K562 (cell line): Measurements from ENCODE around the gene RASAL1. TPM values are rescaled to one million over a fixed set of nuclear protein-coding genes. Genes with fewer than 3 reads are reported as not detected.

Experiments used
- ATAC-seq: fragments of 200-7000 bp; cut with Tn5 transposase; 3 replicates; pipeline ENCODE4 v1.9.1; 2020; ENCODE audit warnings: moderate library complexity
- BruUV-seq: library from RNA; stranded (reverse); fragments of 400-500 nt; replicated peaks from 2 replicates; lab custom pipeline; 2021; lab: Mats Ljungman, UMichigan
- CTCF ChIA-PET: fragments of 300-600 bp; formaldehyde crosslinking; extraction: SDS; loops from one replicate; lab custom pipeline; 2021; ENCODE audit warnings: low intra/inter-chr PET ratio; lab: Yijun Ruan, JAX
- POLR2A ChIA-PET: fragments of 300-600, 350-650 bp; sonication (Branson Sonifier 250); formaldehyde crosslinking; extraction: SDS; loops from one replicate; lab custom pipeline; 2021; ENCODE audit warnings: antibody characterized with exemption, inconsistent platforms; lab: Yijun Ruan, JAX
- DNase-seq, 4 experiments: peaks; one replicate each; pipeline versions ENCODE4 v3.0.0 to v3.0.0-alpha.2; 2011 to 2018; ENCODE audit warnings: low spot score in 3 of 4, mixed read lengths in 3 of 4; ENCODE audit errors: extremely low read depth in 1 of 4
- FAIRE-seq: peaks from 2 replicates; lab custom pipeline; 2011; peaks lifted over from hg19 to GRCh38; lab: Jason Lieb, UNC
- H2AFZ ChIP-seq: 2 replicates; pipeline ENCODE4 v1.6.0; 2011; ENCODE audit warnings: low read depth, low read length, control low read depth, inconsistent platforms
- H3K27ac ChIP-seq: fragments of 200-600 bp; 3 replicates; pipeline ENCODE4 v1.8.0; 2011; ENCODE audit warnings: low read depth, mild to moderate bottlenecking, control low read depth, inconsistent platforms, low read length, moderate library complexity, mixed read lengths; ENCODE audit errors: extremely low read depth
- H3K27me3 ChIP-seq, 2 experiments: fragments of 300-600 bp in 1 of 2; 2 replicates in 1 of 2; 3 replicates in 1 of 2; pipeline versions ENCODE4 v1.6.0 to v1.8.0; 2011; ENCODE audit warnings: inconsistent platforms in 2 of 2, low read length in 2 of 2, mild to moderate bottlenecking in 1 of 2, mixed read lengths in 1 of 2, moderate library complexity in 1 of 2; ENCODE audit not compliant: control insufficient read depth in 2 of 2, insufficient read depth in 2 of 2
- H3K36me3 ChIP-seq: fragments of 300-600 bp; 3 replicates; pipeline ENCODE4 v1.8.0; 2011; ENCODE audit warnings: mild to moderate bottlenecking, low read length, inconsistent platforms; ENCODE audit not compliant: control insufficient read depth, insufficient read depth
- H3K4me1 ChIP-seq, 2 experiments: fragments of 200-600 bp in 1 of 2; replicated peaks in 1 of 2; 2 replicates in 1 of 2; 3 replicates in 1 of 2; pipeline versions ENCODE4 v1.5.1 to v1.8.0; 2011; ENCODE audit warnings: inconsistent platforms in 2 of 2, low read length in 2 of 2, mild to moderate bottlenecking in 1 of 2, mixed read lengths in 1 of 2, moderate library complexity in 1 of 2; ENCODE audit not compliant: control insufficient read depth in 2 of 2, insufficient read depth in 2 of 2
- H3K4me2 ChIP-seq: 2 replicates; pipeline ENCODE4 v1.6.1; 2011; ENCODE audit warnings: low read length, control low read depth, inconsistent platforms, mixed read lengths; ENCODE audit not compliant: insufficient read depth
- H3K4me3 ChIP-seq: fragments of 200-600 bp; sonication (generic), shearing (Covaris generic); 2 replicates; pipeline ENCODE4 v1.5.1; 2016; ENCODE audit warnings: control low read depth, inconsistent platforms
- H3K79me2 ChIP-seq: fragments of 200-600 bp; 3 replicates; pipeline ENCODE4 v1.8.0; 2011; ENCODE audit warnings: low read length, inconsistent platforms; ENCODE audit not compliant: control insufficient read depth, insufficient read depth
- H3K9ac ChIP-seq, 2 experiments: 2 replicates each; pipeline versions ENCODE4 v1.6.0 to v1.6.1; 2011; ENCODE audit warnings: low read depth in 2 of 2, low read length in 2 of 2, control low read depth in 1 of 2, inconsistent platforms in 1 of 2, mild to moderate bottlenecking in 1 of 2, mixed read lengths in 1 of 2; ENCODE audit not compliant: insufficient read depth in 1 of 2
- H3K9me1 ChIP-seq: one replicate; pipeline ENCODE4 v1.6.0; 2011; ENCODE audit warnings: inconsistent platforms, mild to moderate bottlenecking, low read length, moderate library complexity; ENCODE audit not compliant: control insufficient read depth, insufficient read depth
- H3K9me3 ChIP-seq: replicated peaks from 2 replicates; pipeline ENCODE4 v1.5.1; 2011; ENCODE audit warnings: low read depth, low read length, inconsistent platforms; ENCODE audit not compliant: control insufficient read depth, insufficient read depth
- H4K20me1 ChIP-seq: replicated peaks from 2 replicates; pipeline ENCODE4 v1.6.1; 2011; ENCODE audit warnings: low read length, inconsistent platforms, mixed read lengths; ENCODE audit not compliant: control insufficient read depth, insufficient read depth
- POLR2G ChIP-seq: fragments of 200-400 bp; formaldehyde crosslinking; IDR thresholded peaks from 2 replicates; pipeline ENCODE4 v1.6.1; 2017; ENCODE audit warnings: low read depth, mild to moderate bottlenecking, antibody characterized with exemption, low read length, moderate library complexity
- RBFOX2 ChIP-seq: fragments of 200-400 bp; formaldehyde crosslinking; IDR thresholded peaks from 2 replicates; pipeline ENCODE4 v1.6.1; 2017; ENCODE audit warnings: low read depth, mild to moderate bottlenecking, low read length, moderate library complexity
- ZBTB33 ChIP-seq: sonication (generic); formaldehyde crosslinking; IDR thresholded peaks from 2 replicates; pipeline ENCODE4 v1.8.1; 2023; ENCODE audit warnings: mild to moderate bottlenecking, missing genetic modification reagents
- ZNF263 ChIP-seq: sonication (generic); formaldehyde crosslinking; IDR thresholded peaks from 2 replicates; pipeline ENCODE4 v1.8.0; 2022; ENCODE audit warnings: mild to moderate bottlenecking, missing genetic modification reagents, borderline replicate concordance
- ZNF57 ChIP-seq: fragments of 450-650 bp; formaldehyde crosslinking; IDR thresholded peaks from 2 replicates; pipeline ENCODE4 v1.4.0; 2020; ENCODE audit warnings: mild to moderate bottlenecking, moderate library complexity
- WGBS: fragments of 100-300 bp; shearing (Covaris generic); methylation state at CpG from one replicate; pipeline ENCODE4 v1.1.6; 2016; ENCODE audit warnings: low coverage, mixed read lengths; ENCODE audit not compliant: insufficient coverage; ENCODE audit errors: missing lambda C conversion rate; 5-methylcytosine and 5-hydroxymethylcytosine counted together
- in situ Hi-C: fragments of 300-500 bp; cut with MboI; formaldehyde crosslinking; loops from 4 replicates; pipeline ENCODE4 v1.15.0; 2018; ENCODE audit warnings: inconsistent platforms, mixed read lengths
- intact Hi-C: fragments of 100-400 bp; cut with micrococcal nuclease; formaldehyde crosslinking; loops from 2 replicates; pipeline ENCODE4 v1.14.2; 2022
- polyA plus RNA-seq, 8 experiments: library from polyadenylated mRNA; depleted of rRNA in 4 of 8; stranded (reverse) in 5 of 8; unstranded in 3 of 8; fragments of >200 nt; fragmentation: Nextera tagmentation in 2 of 8; fragmentation: Illumina TruSeq in 1 of 8; extraction: Ambion mirVana in 2 of 8; extraction: Trizol in 1 of 8; gene quantifications; 2 replicates each; pipeline versions ENCODE4 v1.2.1 to v1.2.3, GENCODE V29; 2011 to 2014; ENCODE audit warnings: inconsistent platforms in 1 of 8, missing spikeins in 1 of 8
- total RNA-seq, 7 experiments: library from RNA; depleted of rRNA in 6 of 7; stranded (reverse); fragments of >200 nt in 6 of 7; fragmentation: Illumina TruSeq in 2 of 7; extraction: Trizol in 2 of 7; gene quantifications; 2 replicates each; pipeline versions ENCODE4 v1.2.1 to v1.2.3, GENCODE V29; 2011 to 2021; ENCODE audit warnings: low replicate concordance in 1 of 7

RASAL1 gene
- total and polyA plus RNA-seq, 9 of the 15 experiments (the other 6 are each of a cell fraction or from before 2014, with no cell fraction given): 0.06 to 0.16 (median 0.14) TPM; not detected in 6

- H3K79me2 ChIP-seq: no peaks in the 10 kb centered on the region
- no peaks in the 10 kb centered on the region for H3K9me3 ChIP-seq
- ChIA-PET CTCF (no interaction called here), POLR2A (interaction anchor here (0.7 kb wide), 1 partner anchor 104 kb away, joined by 3 read pairs; no protein-coding TSS in a partner anchor)
- in situ Hi-C loops: no loop called here
- BruUV-seq: no TSS peak
- H3K9me1 ChIP-seq: peaks cover 4% of the 10 kb centered on the region
- H3K27me3 ChIP-seq: no peaks in the 10 kb centered on the region
- intact Hi-C loops: no loop called here
- no peak overlapping the region; a peak in 1 of 4 replicates for H3K9ac ChIP-seq
- no peak overlapping the region for H3K4me2 ChIP-seq
- no peak overlapping the region for H3K27ac ChIP-seq
- no peak overlapping the region for H3K4me3 ChIP-seq
- peaks cover 93% of the 10 kb centered on the region for H3K36me3 ChIP-seq
- H4K20me1 ChIP-seq: peaks cover 27% of the 10 kb centered on the region
- TF ChIP-seq ZBTB33 (CRISPR knock-in tag) (peak; percentile 62; the same call in 1 of the 2 replicates), ZNF57 (CRISPR knock-in tag) (no peak)
- H2AFZ ChIP-seq: no peak overlapping the region
- FAIRE-seq (no peak), DNase-seq (no peak), ATAC-seq (no peak)
- peaks cover 9 to 41% of the 10 kb centered on the region in 2 experiments for H3K4me1 ChIP-seq
- WGBS: 96% methylated on average over 10 of the region's 13 CpGs
Observed at GRCh38 chr12:113164014-113164413, 28.5 kb upstream of the RASAL1 start.

DNA sequence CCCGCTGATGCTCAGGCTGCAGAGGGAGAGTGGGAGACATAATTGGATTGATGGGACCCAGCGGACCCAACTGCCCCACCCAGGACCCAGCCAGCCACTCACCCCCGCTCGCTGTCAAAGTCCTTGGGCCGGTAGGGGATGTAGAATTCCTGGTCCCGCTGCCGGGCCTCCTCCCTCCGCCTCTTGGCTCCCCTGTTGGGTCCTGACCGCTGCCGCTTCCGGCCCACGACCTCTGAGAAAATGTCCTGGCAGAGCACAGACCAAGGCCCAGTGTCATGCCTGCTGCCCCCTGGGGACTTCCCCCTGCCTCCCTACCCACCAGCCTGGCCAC is 27.4 kb upstream of the RASAL1 start:
- ATAC-seq (no peak), FAIRE-seq (no peak), DNase-seq (no peak)
- peak; percentile 42; the same call in 1 of the 2 replicates for TF ChIP-seq POLR2G
- peak; percentile 35; the same call in 1 of the 2 replicates for TF ChIP-seq RBFOX2
- no peak for TF ChIP-seq ZNF263 (CRISPR knock-in tag)
- intact Hi-C loops (no loop called here), in situ Hi-C loops (no loop called here)
- peaks cover 27% of the 10 kb centered on the region for H4K20me1 ChIP-seq
- BruUV-seq: no TSS peak
- H3K9ac ChIP-seq: no peak overlapping the region; a peak in 1 of 4 replicates
- peaks cover 9 to 40% of the 10 kb centered on the region in 2 experiments for H3K4me1 ChIP-seq
- ChIA-PET CTCF (no interaction called here), POLR2A (interaction anchor here (0.6 kb wide), 1 partner anchor 11 kb away, joined by 3 read pairs; no protein-coding TSS in a partner anchor)
- no peak overlapping the region for H3K4me2 ChIP-seq
- WGBS: 96% methylated on average over 9 of the region's 12 CpGs
- H3K79me2 ChIP-seq: no peaks in the 10 kb centered on the region
- H3K9me3 ChIP-seq: no peaks in the 10 kb centered on the region
- no peak overlapping the region for H3K27ac ChIP-seq
- peaks cover 93% of the 10 kb centered on the region for H3K36me3 ChIP-seq
- peaks cover 4% of the 10 kb centered on the region for H3K9me1 ChIP-seq
- no peak overlapping the region for H3K4me3 ChIP-seq
- no peaks in the 10 kb centered on the region for H3K27me3 ChIP-seq
- no peak overlapping the region for H2AFZ ChIP-seq
